ENCODE measurements around the gene TMEM238L.

DNA sequence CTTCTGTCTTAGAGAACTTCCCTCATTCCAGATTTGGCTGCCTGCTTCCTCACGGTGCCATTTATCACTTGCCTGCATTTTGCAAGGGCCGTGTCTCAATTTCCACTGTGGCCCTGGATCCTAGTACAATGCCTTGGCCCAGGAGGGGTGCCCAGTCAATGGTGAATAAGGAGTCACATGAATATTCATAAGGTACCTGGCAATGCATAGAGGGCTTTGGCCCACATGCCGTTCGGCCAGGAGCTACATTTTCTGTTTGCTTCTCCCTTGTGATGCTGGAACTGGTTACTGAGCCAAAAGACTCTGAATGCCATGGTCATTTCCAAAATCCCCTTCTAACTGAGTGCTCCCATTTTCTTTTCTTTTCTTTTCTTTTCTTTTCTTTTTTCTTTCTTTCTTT, 38.8 kb upstream of the TMEM238L start:
- TF ChIP-seq, protein P1, sequence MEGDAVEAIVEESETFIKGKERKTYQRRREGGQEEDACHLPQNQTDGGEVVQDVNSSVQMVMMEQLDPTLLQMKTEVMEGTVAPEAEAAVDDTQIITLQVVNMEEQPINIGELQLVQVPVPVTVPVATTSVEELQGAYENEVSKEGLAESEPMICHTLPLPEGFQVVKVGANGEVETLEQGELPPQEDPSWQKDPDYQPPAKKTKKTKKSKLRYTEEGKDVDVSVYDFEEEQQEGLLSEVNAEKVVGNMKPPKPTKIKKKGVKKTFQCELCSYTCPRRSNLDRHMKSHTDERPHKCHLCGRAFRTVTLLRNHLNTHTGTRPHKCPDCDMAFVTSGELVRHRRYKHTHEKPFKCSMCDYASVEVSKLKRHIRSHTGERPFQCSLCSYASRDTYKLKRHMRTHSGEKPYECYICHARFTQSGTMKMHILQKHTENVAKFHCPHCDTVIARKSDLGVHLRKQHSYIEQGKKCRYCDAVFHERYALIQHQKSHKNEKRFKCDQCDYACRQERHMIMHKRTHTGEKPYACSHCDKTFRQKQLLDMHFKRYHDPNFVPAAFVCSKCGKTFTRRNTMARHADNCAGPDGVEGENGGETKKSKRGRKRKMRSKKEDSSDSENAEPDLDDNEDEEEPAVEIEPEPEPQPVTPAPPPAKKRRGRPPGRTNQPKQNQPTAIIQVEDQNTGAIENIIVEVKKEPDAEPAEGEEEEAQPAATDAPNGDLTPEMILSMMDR (IDR thresholded peaks at IDR 0.05; ENCODE audit: extremely low read depth in 1 of 2, insufficient read depth in 1 of 2, low read depth in 1 of 2, low read length in 2 of 2): no peak
- TF ChIP-seq, protein P2, sequence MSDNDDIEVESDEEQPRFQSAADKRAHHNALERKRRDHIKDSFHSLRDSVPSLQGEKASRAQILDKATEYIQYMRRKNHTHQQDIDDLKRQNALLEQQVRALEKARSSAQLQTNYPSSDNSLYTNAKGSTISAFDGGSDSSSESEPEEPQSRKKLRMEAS (IDR thresholded peaks at IDR 0.05; ENCODE audit: insufficient read depth, insufficient read length): no peak
- TF ChIP-seq POLR2A (IDR thresholded peaks at IDR 0.05; ENCODE audit: low read depth, low read length) (no peak), EZH2 (IDR thresholded peaks at IDR 0.05; ENCODE audit: borderline replicate concordance, low read depth, low read length, severe bottlenecking) (no peak)

Measured in endothelial cell of umbilical vein (primary cell).